GM21786 (cell line): ENCODE data around the gene USP25.

Experiments used
- ATAC-seq: cut with Tn5 transposase; IDR thresholded peaks from one replicate; pipeline ENCODE4 v1.9.1; 2021; ENCODE audit not compliant: unreplicated experiment

The USP25 gene

DNA sequence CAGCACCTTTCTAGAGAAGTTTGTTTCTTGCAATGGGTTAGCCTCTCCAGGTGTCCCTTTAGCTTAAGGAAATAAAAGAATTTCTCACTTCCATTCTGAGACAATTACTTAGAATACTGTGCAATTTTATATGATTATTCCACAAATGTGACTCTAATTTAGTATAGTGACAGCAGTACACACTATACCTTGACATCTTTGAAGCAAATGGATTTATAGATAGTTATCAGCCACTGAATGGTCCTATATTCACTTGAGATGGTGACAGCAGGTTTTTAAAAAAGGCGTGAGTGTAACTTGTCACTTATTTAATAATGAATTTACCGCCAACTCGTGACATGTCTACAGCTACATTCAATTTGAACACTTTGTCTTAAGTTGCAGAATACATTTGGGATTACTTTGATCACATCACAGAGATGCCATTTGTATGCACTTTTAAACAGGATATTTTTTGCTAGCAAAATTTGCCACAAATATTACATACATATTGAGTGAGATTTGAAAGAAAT lies 71.6 kb downstream of the USP25 start:
- no peak for ATAC-seq

DNA sequence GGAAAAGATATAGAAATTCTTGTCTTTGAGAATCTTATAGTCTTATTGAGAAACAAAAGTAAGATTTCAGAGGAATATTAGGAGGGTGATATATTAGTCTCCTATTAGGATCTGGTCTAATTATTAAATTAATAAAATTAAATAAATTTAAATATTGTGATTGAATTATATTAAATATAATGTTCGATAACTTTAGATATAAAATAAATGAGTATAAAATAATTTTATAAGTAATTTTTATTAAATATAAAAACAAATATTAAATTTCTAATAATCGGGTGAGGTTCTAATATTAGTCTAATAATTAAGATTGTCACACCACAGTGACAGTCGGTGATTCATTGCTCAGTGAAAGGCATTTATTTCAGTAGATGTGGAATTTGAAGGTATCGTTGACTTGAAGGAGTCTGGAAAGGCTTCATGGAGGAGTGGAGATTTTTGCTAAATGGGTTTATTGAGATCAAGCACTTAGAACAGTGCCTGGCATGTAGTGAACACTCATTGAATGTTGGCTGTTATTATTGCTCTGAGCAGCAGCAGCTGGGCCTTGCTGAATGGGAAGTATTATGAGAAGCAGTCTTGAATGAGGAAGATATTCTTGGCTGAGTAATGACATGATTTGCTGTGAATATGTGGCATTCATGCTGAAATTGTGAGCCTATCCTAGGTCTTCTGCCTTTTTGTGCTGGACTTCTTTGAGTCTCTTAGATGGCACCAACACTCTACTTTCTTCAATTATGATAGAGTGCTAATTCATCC lies 74.6 kb downstream of the USP25 start:
- ATAC-seq: no peak

DNA sequence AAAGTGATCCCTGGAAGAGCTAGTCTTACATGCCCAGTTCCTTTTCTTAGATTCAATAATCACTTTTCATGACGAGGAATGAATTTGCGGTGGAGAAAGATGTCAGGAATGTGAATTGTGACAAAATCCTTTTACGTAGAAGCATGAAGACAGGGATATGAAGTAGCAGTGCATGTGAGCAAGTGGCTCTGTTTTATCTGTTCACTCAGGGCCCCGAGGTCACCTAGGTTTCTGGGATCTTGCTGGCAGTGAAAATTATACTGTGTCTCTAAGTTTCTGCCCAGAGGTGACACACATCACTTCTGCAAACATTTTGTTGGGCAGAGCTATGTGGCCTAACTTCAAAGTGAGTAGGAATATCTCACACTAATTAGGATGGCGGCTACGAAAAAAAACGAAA lies 79.3 kb downstream of the USP25 start:
- ATAC-seq: no peak

DNA sequence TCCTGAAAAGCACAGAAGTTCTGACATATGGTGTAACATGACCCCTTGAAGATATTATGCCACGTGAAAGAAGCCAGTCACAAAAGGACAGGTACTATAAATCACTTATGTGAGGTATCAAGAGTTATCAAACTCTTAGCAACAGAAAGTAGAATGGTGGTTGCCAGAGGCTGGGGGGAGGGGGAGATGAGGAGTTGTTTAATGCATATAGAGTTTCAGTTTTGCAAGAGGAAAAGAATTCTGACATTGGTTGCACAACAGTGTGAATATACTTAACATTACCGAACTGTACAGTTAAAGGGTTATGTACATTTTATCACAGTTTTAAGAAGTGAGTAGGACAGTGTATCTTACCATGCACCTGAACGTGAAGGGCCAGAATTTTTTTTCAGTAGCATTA lies 80.0 kb downstream of the USP25 start:
- no peak for ATAC-seq

DNA sequence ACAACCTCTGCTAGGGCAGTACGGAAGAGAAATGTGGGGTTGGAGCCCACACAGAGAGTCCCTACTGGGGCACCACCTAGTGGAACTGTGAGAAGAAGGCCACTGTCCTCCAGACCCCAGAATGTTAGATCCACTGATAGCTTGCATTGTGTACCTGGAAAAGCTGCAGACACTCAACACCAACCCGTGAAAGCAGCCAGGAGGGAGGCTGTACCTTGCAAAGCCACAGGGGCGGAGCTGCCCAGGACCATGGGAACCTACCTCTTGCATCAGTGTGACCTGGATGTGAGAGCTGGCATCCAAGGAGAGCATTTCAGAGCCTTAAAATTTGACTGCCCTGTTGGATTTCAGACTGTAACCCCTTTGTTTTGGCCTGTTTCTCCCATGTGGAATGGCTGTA lies 85.5 kb downstream of the USP25 start:
- no peak for ATAC-seq

DNA sequence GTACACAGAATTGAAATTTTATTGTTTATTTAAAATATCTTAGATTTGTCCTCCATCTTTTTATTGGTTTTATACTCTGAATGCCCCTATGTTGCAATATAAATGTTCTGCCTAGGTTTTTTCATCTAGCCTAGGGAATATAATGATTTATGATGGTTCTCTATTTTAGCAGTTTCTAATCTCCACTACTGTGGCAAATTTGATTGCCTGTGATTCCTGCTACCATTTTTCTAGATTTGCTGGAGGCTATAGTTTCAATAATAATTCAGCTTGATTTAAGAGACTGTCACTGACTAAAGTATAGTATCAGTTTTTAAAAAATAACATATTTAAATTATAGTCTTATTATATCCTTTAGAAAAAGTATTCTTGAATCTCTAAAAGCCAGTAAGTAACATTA lies 90.5 kb downstream of the USP25 start:
- no peak for ATAC-seq

DNA sequence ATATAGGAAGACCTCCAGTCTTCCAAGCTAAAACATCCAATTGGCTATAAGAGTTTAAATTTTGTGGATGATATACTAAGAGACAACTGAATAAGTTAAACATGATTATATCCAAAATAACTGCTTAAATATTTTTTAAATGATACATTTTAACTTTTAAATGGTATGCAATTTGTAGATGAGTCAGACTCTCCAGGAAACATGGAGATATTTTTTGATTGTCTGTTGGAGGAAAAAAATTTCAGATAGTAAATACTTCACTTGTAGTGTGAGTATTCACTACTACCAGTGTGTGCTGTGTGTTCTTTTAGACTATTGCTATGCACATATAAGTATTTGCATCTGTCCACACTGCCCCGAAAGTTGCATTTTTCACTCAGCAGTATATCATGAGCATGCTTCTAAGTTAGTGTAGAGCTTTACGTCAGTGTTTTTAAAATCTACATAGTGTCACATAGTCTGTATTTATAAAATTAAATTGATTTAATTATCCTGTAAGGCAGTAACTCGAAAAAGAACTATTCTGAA lies 91.1 kb downstream of the USP25 start:
- no peak for ATAC-seq

DNA sequence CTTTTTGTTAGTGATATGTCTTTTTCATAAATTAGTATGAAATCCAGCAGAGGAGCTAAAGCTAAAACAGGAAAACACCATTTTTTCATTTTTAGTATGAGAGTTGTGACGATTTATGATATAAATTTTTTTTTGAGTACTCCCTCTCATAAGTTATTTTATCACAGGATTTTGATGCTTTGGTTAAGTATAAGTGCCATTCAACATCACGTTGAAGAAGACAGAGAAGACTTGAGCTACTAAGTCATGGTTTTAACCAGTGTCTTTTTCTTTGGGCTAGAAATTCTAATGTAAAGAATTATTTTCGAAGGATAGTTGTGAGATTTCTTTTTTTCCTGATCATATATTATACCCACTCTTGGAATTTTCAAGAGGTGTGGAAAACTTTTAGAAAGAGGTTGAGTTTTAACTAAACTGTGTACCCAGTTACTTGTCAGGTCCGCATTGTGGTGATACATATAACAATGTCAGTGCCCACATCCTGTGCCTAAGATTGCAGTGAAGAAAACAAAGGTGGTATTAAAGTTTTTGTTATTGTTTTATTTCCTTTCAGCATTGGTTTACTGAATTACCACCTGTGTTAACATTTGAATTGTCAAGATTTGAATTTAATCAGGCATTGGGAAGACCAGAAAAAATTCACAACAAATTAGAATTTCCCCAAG lies 93.8 kb downstream of the USP25 start:
- no peak for ATAC-seq

DNA sequence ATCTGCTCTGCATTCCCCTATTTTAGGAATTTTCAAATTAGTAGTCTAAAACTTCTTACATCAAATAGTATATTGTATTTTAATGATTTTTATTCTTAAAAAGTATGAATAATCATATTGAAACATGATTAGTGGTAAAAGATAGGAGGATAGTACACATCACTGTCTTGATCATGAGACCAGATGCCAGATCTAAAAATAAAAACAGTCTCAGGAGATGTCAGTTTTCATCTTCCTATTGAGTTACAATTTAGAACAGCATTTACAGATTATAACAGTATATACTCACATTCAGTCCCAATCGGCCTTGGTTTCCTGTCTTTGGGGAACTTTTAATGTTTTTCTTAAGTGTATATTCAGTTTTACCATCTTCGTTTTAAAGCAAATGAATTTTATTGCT lies 95.9 kb downstream of the USP25 start:
- ATAC-seq: no peak

DNA sequence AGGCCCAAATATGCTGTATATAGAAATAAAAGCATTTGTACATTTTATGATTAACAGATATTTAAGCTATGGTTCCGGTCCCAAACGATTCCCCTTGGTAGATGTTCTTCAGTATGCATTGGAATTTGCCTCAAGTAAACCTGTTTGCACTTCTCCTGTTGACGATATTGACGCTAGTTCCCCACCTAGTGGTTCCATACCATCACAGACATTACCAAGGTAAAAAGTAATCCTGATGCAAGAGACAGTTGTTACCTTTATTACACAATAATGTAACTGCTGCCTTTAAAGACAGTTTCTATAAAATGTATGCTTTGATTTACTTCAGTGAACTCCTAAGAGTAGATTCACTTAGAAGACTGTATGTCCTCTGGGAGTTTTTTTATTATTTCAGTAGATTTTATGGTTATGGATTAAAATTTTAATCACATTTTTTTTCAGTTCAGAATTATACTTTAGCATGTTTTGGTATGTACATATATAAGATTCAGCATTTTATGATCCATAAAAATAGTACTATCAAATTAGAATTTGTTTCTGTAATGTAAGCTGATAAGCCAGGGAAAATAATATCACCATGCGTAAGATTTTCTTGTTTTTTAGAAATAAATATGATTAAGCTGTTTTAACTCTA lies 96.5 kb downstream of the USP25 start:
- peak; percentile 85 for ATAC-seq

DNA sequence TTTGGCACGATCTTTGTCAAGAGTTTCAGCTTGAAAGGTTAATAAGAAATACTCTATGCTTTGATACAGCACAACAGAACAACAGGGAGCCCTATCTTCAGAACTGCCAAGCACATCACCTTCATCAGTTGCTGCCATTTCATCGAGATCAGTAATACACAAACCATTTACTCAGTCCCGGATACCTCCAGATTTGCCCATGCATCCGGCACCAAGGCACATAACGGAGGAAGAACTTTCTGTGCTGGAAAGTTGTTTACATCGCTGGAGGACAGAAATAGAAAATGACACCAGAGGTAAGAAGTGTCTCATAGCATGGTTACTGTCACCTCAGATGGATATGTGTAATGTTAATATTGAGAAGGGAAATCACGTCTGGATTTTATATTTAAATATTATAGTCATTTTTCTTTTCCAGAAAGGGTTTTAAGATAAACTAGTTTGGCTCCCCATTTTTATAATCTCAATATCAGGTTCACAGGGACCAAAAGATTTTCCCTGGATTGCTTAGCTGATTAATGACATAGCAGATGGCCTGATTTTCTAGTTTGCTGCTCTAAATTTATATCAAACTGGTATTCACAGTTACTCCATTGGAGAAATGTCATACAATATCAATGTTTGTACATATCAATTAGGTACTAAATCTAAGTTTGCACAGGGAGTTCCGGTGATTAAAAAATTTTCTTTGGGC lies 97.3 kb downstream of the USP25 start:
- no peak for ATAC-seq

DNA sequence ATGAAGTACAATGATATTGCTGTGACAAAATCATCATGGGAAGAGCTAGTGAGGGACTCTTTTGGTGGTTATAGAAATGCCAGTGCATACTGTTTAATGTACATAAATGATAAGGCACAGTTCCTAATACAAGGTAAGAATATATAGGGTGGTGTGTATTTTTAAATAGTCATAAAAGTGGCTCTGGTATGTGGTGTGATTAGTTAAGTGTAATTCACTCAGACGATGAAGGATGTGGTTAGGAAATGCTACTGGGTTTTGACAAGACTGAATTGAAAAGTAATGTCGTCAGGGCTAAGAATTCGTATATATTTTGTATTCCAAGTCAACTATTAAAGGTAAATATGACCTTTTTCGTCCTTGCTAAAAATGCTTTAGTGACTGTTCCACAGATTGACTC lies 101.7 kb downstream of the USP25 start:
- ATAC-seq: no peak

DNA sequence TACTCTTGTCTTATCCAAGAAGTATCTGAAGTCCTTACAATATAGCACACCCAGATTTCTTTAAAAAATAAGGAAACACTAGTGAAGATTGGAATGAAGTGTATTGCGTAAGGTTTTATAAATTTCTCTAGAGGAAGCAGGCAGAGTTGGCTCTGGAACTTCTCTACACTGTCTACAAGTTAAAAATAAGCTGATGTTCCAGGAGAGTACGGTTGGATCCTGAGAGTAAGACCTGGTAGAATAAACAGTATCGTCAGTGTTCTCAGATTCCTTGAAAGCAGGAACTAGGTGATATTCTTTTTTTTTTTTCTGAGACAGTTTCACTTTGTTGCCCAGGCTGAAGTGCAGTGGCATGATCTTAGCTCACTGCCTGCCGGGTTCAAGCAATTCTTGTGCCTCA lies 107.9 kb downstream of the USP25 start:
- no peak for ATAC-seq

DNA sequence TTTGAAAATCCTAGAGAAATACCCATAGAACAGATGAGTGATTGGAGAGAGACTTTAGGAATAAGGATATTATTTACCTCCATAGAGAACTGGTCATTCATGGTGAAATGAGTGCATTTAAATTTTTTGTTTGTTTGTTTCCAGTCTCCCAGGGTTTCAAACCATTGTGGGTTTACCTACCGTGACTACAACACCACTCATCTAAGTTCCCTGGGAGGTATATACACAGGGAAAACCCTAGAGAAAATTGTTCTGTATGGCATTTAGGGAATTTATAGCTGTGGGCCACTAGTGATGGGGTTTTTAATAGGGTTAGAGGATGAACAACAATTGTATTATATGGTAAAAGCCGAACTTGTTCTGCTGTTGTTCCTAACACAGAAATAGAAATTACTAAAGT lies 109.2 kb downstream of the USP25 start:
- no peak for ATAC-seq

DNA sequence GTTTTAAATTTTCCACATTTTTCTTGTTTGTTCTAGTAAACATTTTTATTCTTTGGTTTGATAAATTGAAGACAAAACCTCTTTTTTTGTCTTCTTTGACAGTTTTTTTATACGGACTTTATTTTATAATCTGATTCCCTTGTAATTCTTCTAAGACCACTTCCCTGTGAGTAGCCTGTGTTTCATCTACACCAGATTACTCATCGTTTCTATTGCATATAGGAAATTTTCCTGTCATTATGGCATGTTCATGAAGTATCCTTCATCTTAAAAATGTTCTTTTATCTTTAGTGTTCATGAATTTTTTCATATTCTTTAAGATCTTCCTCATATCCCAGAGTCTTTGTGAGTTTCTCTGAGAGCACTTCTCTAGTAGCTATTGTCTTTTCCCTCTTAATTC lies 109.8 kb downstream of the USP25 start:
- no peak for ATAC-seq

DNA sequence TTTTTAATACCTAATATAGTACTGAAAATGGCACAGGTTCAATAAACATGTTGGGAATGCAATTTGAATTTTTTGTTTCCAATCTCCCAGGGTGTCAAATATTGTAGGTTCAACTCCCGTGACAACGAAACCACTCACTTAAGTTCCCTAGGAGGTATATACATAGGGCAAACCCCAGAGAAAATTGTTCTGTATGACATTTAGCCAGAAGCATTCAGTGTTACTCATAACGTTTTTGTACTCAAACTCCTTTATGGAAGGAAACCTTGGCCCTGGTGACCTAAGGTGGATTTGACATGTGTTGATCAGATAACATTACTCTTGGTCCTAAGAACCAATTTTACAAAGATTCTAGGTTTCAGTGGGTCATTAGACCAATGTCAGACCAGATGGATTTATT lies 110.6 kb downstream of the USP25 start:
- ATAC-seq: no peak

DNA sequence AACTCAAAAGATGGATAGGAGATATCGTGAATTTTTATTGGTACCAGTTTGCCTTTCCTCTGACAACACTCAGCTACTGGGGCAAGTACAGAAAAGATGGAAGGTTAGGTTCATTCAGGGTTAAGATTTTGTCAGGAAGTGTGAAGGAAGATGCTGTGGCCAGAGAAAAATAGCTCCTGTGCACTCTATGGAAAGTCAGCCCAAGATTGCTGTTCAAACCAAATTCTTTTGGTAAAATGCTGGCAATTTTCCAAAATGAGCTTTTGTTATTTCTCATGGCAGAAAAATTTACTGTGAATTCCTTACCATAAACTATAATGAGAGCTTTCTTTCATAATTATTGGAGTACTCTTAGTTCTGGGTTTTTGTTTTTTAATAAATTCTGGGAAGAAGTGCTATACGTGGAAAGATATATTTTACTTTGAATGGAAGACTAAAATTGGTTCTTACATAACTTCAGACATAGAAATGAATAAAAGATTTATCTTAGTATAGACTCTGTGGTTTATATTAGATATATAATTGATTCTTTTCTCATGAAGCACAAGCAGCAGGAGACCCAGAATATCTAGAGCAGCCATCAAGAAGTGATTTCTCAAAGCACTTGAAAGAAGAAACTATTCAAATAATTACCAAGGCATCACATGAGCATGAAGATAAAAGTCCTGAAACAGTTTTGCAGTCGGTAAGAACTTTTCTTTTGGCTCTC lies 112.2 kb downstream of the USP25 start:
- no peak for ATAC-seq

DNA sequence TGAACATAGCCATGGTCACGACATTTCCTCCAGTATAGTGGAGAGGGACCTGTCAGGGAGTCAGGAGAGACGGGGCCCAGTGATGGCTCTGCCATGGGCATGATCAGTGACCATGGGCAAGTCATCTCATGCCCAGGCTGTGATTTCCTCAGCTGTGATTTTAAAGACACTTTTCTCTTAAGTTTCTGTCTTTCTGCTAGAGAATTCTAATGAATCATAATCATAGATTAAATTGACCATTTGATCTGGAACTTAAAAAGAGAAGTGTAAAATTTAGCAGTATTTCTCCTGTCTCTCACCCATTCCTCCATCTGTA lies 112.7 kb downstream of the USP25 start:
- no peak for ATAC-seq

DNA sequence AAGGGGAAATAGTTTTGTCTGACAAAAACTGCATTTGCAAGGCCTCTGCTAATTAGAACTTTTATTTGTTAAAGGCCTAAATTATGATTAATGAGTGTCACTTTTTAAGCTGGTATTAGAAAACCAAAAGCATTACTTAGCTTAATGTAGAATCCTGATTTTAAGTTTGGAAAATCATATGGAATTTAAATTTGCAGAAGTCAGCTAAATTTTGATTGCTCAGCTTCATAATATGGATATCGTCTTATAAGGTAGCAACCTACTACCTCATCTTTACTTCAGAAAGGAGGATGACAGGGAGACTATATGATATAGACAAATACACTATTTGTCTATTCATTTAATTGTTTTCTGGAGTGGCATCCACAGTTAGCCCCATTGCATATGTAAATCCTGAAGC lies 114.0 kb downstream of the USP25 start:
- no peak for ATAC-seq

DNA sequence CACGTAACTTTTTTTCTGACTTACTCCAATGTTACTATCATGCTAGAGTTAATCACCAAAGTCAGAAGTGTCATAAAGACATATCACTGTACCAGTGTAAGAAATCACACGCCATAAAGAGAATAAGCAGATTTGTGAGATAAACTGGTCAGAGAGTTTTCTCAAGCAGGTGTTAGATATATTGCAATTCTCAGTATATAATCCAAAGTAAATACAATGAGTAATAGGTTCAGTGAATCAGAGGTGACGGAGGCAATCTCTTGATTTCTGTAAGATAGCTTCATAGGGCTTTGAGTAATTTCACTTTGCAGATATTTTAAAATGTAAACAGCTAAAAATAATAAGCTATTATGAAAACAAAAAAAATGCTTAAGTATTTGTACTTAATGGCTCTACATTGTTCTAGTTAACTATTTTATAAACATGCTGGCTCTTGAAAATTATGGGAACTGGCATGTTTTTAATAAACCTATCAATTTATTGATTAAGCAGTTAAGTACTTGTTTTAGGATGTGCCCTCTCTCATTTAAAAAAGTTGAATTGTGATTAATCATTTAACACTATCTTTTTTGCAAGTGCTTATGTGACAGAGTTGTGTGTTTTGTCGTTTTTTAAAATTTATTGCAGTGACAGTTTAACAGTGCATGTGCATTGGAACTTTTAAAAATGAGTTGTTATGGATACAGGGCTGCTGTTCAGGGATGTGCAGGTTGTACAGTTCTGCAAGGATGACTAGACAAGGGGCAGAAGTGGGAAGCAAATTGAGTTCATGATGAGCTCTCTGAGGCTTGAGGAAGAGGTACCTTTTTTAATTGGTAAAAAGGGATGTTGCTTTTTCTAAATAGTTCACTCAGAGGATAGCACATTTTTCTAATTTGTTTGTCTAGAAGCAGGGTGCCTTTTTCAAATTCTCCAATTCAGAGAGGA lies 119.1 kb downstream of the USP25 start:
- ATAC-seq: no peak
